Non-pigmented ciliary epithelial cell (primary cell): ENCODE data around the gene GUK1.
A peak's percentile ranks its signal among the peaks of the same experiment; 100 is the strongest.
"Not testable (repeated sequence)": the region's sequence is repeated elsewhere in the genome, so short reads cannot be mapped to it uniquely, and the experiment has no call there.

Experiments used
- DNase-seq: peaks from one replicate; pipeline ENCODE4 v3.0.0-alpha.2; 2010; ENCODE audit warnings: low read depth

Gene GUK1

DNA sequence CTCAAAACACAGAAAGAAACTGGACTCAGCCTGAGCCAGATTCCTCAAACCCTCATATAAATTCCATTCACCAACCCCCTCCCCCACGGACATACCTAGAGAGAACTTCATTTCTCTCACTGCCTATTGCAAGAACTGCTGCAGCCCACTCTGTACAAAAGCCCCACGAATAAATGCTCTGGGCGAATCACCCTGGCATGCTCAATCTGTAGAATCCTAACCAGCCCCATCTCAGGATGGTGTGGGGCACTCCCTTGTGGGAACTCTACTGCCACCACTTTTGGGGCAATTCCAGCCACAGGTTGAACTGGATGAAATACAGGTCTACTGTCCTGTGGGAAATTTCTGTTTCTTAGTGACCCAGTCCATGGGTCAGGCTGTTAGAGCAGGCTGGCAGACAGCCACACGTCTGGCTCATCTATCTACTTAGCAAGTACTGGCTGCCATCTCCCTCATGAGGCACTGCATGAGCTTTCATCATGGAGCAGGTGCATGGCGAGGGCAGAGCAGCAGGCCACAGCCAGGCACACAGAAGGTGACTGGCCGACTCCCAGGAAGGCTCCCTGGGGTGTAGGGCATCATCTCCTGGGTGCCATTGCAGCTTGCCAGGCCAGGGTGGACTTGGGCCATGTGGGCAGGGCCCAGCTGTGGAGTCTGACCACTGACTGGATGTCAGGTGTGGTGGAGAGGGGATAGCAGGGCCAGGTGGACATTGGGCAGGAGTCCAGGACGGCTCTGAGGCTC lies 35.4 kb upstream of the GUK1 start:
- DNase-seq, result no peak

- DNase-seq, result no peak
Observed at GRCh38 chr1:228105270-228105995, 34.6 kb upstream of the GUK1 start.

- DNase-seq, result no peak
Observed at GRCh38 chr1:228105996-228106799, 33.9 kb upstream of the GUK1 start.

- no peak for DNase-seq
Observed at GRCh38 chr1:228106800-228107054, 33.4 kb upstream of the GUK1 start.

DNA sequence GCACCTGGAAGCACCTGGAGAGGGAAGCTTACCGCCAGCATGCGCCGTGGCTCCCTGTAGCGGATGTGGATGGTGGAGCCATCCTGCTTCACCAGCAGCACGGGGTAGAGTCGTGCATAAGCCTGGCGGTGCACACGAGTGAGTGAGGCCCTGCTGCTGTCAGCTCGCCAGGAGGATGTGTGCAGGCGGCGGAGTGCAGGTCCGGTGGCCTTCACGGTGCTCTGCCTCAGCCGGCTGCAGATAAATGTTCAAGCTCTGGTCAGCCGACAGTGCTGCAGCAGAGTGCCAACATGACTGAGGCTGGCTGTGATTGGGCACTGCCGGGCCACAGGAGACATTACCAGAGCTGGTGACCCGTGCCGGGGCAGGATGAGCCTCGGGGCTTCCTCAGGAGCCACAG lies 32.4 kb upstream of the GUK1 start:
- no peak for DNase-seq

- no peak for DNase-seq
Observed at GRCh38 chr1:228108055-228108690, 31.9 kb upstream of the GUK1 start.

GRCh38 chr1:228108742-228109072 lies 31.4 kb upstream of the GUK1 start:
- no peak for DNase-seq

GRCh38 chr1:228109073-228109961 lies 30.8 kb upstream of the GUK1 start, which contains the start of gene MRPL55:
Gene MRPL55, minus strand, starts transcription at chr1:228109299. Its CDS starts 1,039 bp downstream, at chr1:228108260.
- peak; percentile 78 for DNase-seq

GRCh38 chr1:228109962-228110488 lies 30.1 kb upstream of the GUK1 start:
- no peak for DNase-seq

GRCh38 chr1:228110556-228110955 lies 29.5 kb upstream of the GUK1 start:
- no peak for DNase-seq

DNA sequence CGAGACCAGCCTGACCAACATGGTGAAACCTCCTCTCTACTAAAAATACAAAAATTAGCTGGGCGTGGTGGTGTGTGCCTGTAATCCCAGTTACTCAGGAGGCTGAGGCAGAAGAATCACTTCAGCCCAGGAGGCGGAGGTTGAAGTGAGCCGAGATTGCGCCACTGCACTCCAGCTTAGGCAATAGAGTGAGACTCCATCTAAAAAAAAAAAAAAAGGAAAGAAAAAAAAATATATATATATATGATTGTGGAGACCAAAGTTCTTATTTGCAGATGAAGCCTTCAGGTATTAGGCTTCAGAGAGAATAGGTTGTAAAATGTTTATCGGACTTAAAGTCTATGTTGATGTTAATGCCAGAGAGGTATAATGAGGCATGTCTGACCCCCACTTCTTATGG lies 28.8 kb upstream of the GUK1 start:
- not testable (repeated sequence) for DNase-seq

GRCh38 chr1:228112167-228112566 lies 27.9 kb upstream of the GUK1 start:
- DNase-seq, result no peak

- no peak for DNase-seq
Observed at GRCh38 chr1:228112617-228113016, 27.5 kb upstream of the GUK1 start.

DNA sequence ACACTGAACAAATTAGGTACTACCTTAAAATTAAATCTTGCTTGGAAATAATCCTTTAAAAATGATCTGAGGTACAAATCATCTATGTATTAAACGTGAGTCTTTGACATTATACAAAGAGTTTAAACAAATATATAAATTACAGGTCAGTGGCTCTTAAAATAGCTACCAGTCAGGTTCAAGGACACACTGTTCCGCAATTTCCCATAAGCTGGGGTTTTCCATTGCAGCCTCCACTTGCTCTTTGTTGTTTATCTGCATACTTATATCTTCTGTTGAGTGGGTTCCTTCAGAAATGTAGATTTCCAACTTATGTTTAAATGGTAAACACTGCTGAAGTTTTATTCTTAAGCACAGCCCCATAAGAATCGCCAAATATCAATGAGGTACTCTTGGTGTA lies 25.3 kb upstream of the GUK1 start:
- no peak for DNase-seq

GRCh38 chr1:228117335-228117734 lies 22.7 kb upstream of the GUK1 start:
- no peak for DNase-seq

GRCh38 chr1:228118040-228118439 lies 22.0 kb upstream of the GUK1 start:
- no peak for DNase-seq

DNA sequence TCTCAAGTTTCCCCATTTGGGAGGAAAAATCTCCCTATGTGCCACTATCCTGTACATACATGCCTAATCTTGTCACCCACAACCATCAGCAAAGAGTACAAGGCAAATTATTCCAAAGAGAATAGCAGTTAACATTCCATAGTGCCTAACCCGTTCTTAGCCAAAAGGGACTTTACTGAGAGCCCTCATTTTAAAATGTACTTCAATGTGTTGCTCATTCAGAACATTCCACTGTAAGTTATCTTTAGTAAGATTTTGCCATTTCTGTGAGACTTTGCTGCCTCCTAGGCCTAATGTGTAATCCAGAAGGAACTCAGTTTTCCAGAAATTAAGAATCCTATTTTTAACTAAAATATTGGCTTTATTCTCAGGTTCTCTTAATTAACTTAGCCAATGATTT lies 19.7 kb upstream of the GUK1 start:
- DNase-seq, result no peak

DNA sequence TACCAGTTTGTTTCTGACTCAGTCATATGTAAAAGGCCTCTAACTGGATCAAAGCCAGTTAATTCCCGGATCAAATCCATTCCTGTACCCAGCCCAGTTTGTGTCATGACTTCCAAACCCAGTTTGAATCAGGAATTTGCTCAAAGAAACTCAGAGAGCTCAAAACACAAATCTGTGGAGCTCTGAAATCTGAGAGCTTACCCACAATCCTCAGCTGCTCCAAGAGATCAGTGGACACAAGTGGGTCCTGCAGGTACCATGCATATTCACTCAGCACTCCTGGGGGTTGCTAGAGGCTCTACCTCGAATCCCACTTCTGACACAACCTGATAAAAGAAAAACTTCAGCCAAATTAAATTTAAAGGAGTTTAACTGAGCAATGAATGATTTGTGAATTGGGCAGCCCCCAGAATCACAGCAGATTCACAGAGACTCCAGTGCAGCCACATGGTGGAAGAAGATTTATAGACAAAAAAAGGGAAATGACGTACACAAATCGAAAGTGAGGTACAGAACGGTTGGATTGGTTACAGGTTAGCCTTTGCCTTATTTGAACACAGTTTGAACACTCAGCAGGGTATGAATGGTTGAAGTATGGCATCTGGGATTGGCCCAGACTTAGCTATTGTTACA lies 19.1 kb upstream of the GUK1 start:
- no peak for DNase-seq

DNA sequence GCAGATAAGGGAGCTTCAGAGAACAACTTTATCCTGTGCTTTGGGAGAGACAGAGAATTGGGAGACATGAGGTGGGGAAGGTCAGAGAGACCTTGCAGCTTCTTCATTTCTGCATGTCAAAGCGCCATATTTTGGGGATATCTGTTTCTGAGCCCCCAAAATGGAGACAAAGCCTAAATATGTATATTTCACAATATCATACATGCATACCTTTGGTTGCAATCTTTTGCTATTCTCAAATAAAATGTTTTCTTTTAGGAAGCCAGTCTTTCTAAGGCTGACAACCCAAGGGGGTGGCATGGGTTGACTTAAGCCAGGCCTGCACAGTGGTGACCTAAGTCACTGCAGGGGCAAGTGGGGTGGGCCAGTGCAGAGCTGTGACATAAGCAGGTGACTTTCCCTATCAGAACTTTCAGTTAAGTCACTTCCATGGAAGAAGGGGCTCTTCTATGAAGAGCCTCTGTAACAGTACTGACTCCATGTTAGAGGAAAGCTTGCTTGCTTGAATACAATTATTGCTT lies 17.1 kb upstream of the GUK1 start:
- no peak for DNase-seq

DNA sequence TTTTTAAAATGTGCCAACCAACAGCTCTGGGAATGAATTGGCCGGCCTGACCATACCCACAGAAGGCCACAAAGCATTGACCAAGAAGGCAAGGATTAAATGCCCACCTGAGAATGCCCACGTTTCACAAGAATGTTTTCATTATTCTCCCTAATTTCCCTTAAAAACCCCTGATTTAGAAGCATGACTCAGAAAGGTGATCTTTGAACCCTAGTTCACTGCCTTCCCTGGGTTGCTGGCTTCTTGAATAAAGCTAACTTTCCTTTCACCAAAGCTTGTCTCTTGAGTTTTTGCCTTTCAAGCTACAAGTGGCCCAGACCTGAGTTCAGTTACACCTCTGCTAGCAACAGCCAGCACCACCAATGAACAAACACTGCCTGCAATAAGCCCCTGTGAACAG lies 16.6 kb upstream of the GUK1 start:
- DNase-seq, result no peak

DNA sequence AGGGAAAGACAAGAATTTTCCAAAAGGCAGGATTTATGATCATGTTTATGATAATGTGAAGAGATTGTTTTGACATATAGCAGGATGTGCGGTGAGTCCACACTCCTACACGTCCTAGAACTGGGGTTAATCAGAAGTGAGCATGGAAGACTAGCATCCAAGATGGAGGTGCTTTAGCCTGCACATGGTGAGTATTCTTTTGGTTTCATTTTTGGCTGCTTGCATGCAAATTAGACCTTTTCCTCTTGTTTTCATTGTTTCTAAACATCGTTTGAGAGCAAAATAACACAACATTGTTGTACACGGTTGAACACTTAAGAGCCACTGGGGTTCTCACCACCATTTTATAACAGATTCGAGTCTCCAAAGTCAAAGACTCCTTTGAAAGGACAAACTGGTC lies 14.9 kb upstream of the GUK1 start:
- no peak for DNase-seq
